ENCODE measurements around the gene GJC1. TPM values are rescaled to one million over a fixed set of nuclear protein-coding genes. Genes with fewer than 3 reads are reported as not detected.

The GJC1 gene
- total RNA-seq, 1 donor from 2014 or later, result 0.20 TPM

- ChIA-PET CTCF (no interaction called here), POLR2A (no interaction called here)
- Mint-ChIP-seq H3K27me3 (no peaks in the 10 kb centered on the region), H3K4me3 (no peak overlapping the region), H3K27ac (no peak overlapping the region), H3K4me1 (no peaks in the 10 kb centered on the region), H3K9me3 (no peaks in the 10 kb centered on the region), H3K36me3 (ENCODE audit: low read depth) (no peaks in the 10 kb centered on the region)
- DNase-seq (no peak), ATAC-seq (ENCODE audit: low read depth) (no peak)
- TF ChIP-seq CTCF (IDR thresholded peaks at IDR 0.05), result no peak
- intact Hi-C loops (cut with micrococcal nuclease), result no loop called here
These were observed 60.4 kb downstream of the GJC1 start for GRCh38 chr17:44769647-44770084.

- CTCF ChIA-PET, result no interaction called here
- Mint-ChIP-seq H3K36me3 (ENCODE audit: low read depth) (no peaks in the 10 kb centered on the region), H3K4me3 (no peak overlapping the region), H3K9me3 (no peaks in the 10 kb centered on the region), H3K4me1 (no peaks in the 10 kb centered on the region), H3K27me3 (no peaks in the 10 kb centered on the region), H3K27ac (no peak overlapping the region)
- ATAC-seq (ENCODE audit: low read depth), result no peak
- intact Hi-C loops (cut with micrococcal nuclease), result no loop called here
- DNase-seq, result no peak
- no peak for TF ChIP-seq CTCF (IDR thresholded peaks at IDR 0.05)
- POLR2A ChIA-PET, result no interaction called here
These were observed 60.9 kb downstream of the GJC1 start for GRCh38 chr17:44769230-44769629.

- H3K4me3 Mint-ChIP-seq, result no peak overlapping the region
- ATAC-seq (ENCODE audit: low read depth) (no peak), DNase-seq (no peak)
- no peak for TF ChIP-seq CTCF (IDR thresholded peaks at IDR 0.05)
- no peaks in the 10 kb centered on the region for H3K9me3 Mint-ChIP-seq
- H3K4me1 Mint-ChIP-seq, result no peaks in the 10 kb centered on the region
- ChIA-PET POLR2A (no interaction called here), CTCF (no interaction called here)
- no peaks in the 10 kb centered on the region for H3K36me3 Mint-ChIP-seq (ENCODE audit: low read depth)
- intact Hi-C loops (cut with micrococcal nuclease), result no loop called here
- H3K27me3 Mint-ChIP-seq, result peaks cover 3% of the 10 kb centered on the region
- no peak overlapping the region for H3K27ac Mint-ChIP-seq
These were observed 61.5 kb downstream of the GJC1 start for GRCh38 chr17:44768505-44769142.

GRCh38 chr17:44767493-44767892 lies 62.6 kb downstream of the GJC1 start:
- ATAC-seq (ENCODE audit: low read depth) (no peak), DNase-seq (no peak)
- Mint-ChIP-seq H3K4me3 (no peak overlapping the region), H3K36me3 (ENCODE audit: low read depth) (no peaks in the 10 kb centered on the region), H3K4me1 (no peaks in the 10 kb centered on the region), H3K27ac (no peak overlapping the region), H3K27me3 (peaks cover 3% of the 10 kb centered on the region), H3K9me3 (no peaks in the 10 kb centered on the region)
- intact Hi-C loops (cut with micrococcal nuclease), result no loop called here
- CTCF ChIA-PET, result no interaction called here
- POLR2A ChIA-PET, result no interaction called here
- no peak for TF ChIP-seq CTCF (IDR thresholded peaks at IDR 0.05)

GRCh38 chr17:44766409-44767038 lies 63.6 kb downstream of the GJC1 start:
- Mint-ChIP-seq H3K27ac (no peak overlapping the region), H3K4me1 (no peaks in the 10 kb centered on the region), H3K4me3 (no peak overlapping the region), H3K36me3 (ENCODE audit: low read depth) (no peaks in the 10 kb centered on the region), H3K9me3 (no peaks in the 10 kb centered on the region), H3K27me3 (peaks cover 3% of the 10 kb centered on the region)
- ATAC-seq (ENCODE audit: low read depth) (no peak), DNase-seq (no peak)
- intact Hi-C loops (cut with micrococcal nuclease), result no loop called here
- no peak for TF ChIP-seq CTCF (IDR thresholded peaks at IDR 0.05)
- ChIA-PET CTCF (no interaction called here), POLR2A (interaction anchor here (0.7 kb wide), 1 partner anchor 382 kb away, joined by 4 read pairs; no protein-coding TSS in a partner anchor)
